Endothelial cell of umbilical vein (primary cell): ENCODE results near the gene ZDHHC16.

Experiments used
- CTCF ChIP-seq, 2 donors: IDR thresholded peaks; 1 replicate in 1 of 2; 2 replicates in 1 of 2; pipeline ENCODE4 v1.5.1; 2011; ENCODE audit warnings: low read length in 2 of 2, mild to moderate bottlenecking in 2 of 2, moderate library complexity in 2 of 2, control low read depth in 1 of 2, inconsistent platforms in 1 of 2, low read depth in 1 of 2; ENCODE audit not compliant: insufficient read depth in 1 of 2; ENCODE audit errors: extremely low read depth in 1 of 2
- EZH2 ChIP-seq: IDR thresholded peaks from 2 replicates; pipeline ENCODE4 v1.6.1; 2012; ENCODE audit warnings: borderline replicate concordance, low read depth, mild to moderate bottlenecking, moderate library complexity, low read length, inconsistent platforms; ENCODE audit not compliant: severe bottlenecking
- FOS ChIP-seq: IDR thresholded peaks from 2 replicates; pipeline ENCODE4 v1.6.1; 2011; ENCODE audit warnings: mild to moderate bottlenecking, low read length, moderate library complexity, borderline replicate concordance; ENCODE audit not compliant: insufficient read depth
- JUN ChIP-seq: IDR thresholded peaks from 2 replicates; pipeline ENCODE4 v1.6.1; 2011; ENCODE audit warnings: borderline replicate concordance, low read depth; ENCODE audit not compliant: insufficient read length, insufficient read depth
- MYC ChIP-seq: IDR thresholded peaks from one replicate; pipeline ENCODE4 v1.6.1; 2011; ENCODE audit warnings: mild to moderate bottlenecking, low read depth, low read length
- POLR2A ChIP-seq: IDR thresholded peaks from 2 replicates; pipeline ENCODE4 v1.6.1; 2012; ENCODE audit warnings: low read depth, mild to moderate bottlenecking, control low read depth, low read length
- POLR2AphosphoS5 ChIP-seq: IDR thresholded peaks from 2 replicates; pipeline ENCODE4 v1.6.1; 2012; ENCODE audit warnings: low read depth, mild to moderate bottlenecking, control low read depth, low read length, moderate library complexity; ENCODE audit not compliant: insufficient read depth
- TF ChIP-seq, protein P1 (sequence below): IDR thresholded peaks from 2 replicates; pipeline ENCODE4 v1.6.1; 2011; ENCODE audit not compliant: insufficient read depth, insufficient read length

- no peak for TF ChIP-seq CTCF (IDR thresholded peaks at IDR 0.05; ENCODE audit: extremely low read depth in 1 of 2, insufficient read depth in 1 of 2, low read depth in 1 of 2, low read length in 2 of 2)
- no peak for TF ChIP-seq MYC
- TF ChIP-seq POLR2AphosphoS5 = no peak
- TF ChIP-seq JUN = no peak
- TF ChIP-seq, protein P1, sequence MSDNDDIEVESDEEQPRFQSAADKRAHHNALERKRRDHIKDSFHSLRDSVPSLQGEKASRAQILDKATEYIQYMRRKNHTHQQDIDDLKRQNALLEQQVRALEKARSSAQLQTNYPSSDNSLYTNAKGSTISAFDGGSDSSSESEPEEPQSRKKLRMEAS = no peak
- no peak for TF ChIP-seq POLR2A
- TF ChIP-seq EZH2 = no peak
- TF ChIP-seq FOS = no peak
Observed at GRCh38 chr10:97444212-97444611, 1.8 kb upstream of the ZDHHC16 start.
